Smooth muscle cell (in vitro differentiated cells): ENCODE data around the gene NTNG1. TPM values are rescaled to one million over a fixed set of nuclear protein-coding genes. Genes with fewer than 3 reads are reported as not detected.

Experiments used
- DNase-seq: peaks from one replicate; lab custom pipeline; 2025; ENCODE audit not compliant: unreplicated experiment; lab: John Stamatoyannopoulos, UW
- H2AFZ ChIP-seq: fragments of 200-600 bp; sonication (generic); 2 replicates; pipeline ENCODE4 v1.6.0; 2016; ENCODE audit warnings: antibody characterized with exemption, low read depth, mild to moderate bottlenecking
- H3F3A ChIP-seq: fragments of 200-600 bp; sonication (generic); 2 replicates; pipeline ENCODE4 v1.6.0; 2017; ENCODE audit warnings: antibody characterized with exemption, low read depth
- H3K27ac ChIP-seq: fragments of 200-600 bp; sonication (generic); 2 replicates; pipeline ENCODE4 v1.5.1; 2016; ENCODE audit warnings: low read depth, mild to moderate bottlenecking
- H3K27me3 ChIP-seq: fragments of 200-600 bp; sonication (generic); 2 replicates; pipeline ENCODE4 v1.6.1; 2016; ENCODE audit warnings: low read depth, mild to moderate bottlenecking
- H3K36me3 ChIP-seq: fragments of 200-600 bp; sonication (generic); 2 replicates; pipeline ENCODE4 v1.5.1; 2016; ENCODE audit warnings: low read depth
- H3K4me1 ChIP-seq: fragments of 200-600 bp; sonication (generic); 2 replicates; pipeline ENCODE4 v1.5.1; 2016; ENCODE audit warnings: low read depth
- H3K4me2 ChIP-seq: fragments of 200-600 bp; sonication (generic); 2 replicates; pipeline ENCODE4 v1.6.0; 2016; ENCODE audit warnings: mild to moderate bottlenecking
- H3K4me3 ChIP-seq: fragments of 200-600 bp; sonication (generic); 2 replicates; pipeline ENCODE4 v1.5.1; 2016; ENCODE audit warnings: mild to moderate bottlenecking
- H3K79me2 ChIP-seq: fragments of 200-600 bp; sonication (generic); 2 replicates; pipeline ENCODE4 v1.6.0; 2016; ENCODE audit warnings: low read depth, mild to moderate bottlenecking
- H3K9ac ChIP-seq: fragments of 200-600 bp; sonication (generic); 2 replicates; pipeline ENCODE4 v1.6.0; 2016; ENCODE audit warnings: low read depth
- H3K9me3 ChIP-seq: fragments of 200-600 bp; sonication (generic); replicated peaks from 2 replicates; pipeline ENCODE4 v1.5.1; 2016; ENCODE audit warnings: low read depth
- H4K20me1 ChIP-seq: fragments of 200-600 bp; sonication (generic); 2 replicates; pipeline ENCODE4 v1.6.0; 2016; ENCODE audit warnings: low read depth
- WGBS: methylation state at CpG from one replicate; pipeline ENCODE4 v1.1.7; 2016; ENCODE audit warnings: low lambda C conversion rate; 5-methylcytosine and 5-hydroxymethylcytosine counted together
- polyA plus RNA-seq: library from polyadenylated mRNA; unstranded; fragments of >200 nt; fragmentation: Nextera tagmentation; extraction: Ambion mirVana; gene quantifications from 2 replicates; pipeline ENCODE4 v1.2.1, GENCODE V29; 2016
- total RNA-seq: library from RNA; depleted of rRNA; stranded (reverse); fragments of >200 nt; gene quantifications from 2 replicates; pipeline ENCODE4 v1.2.3, GENCODE V29; 2014
- TF ChIP-seq, protein P1 (sequence below): fragments of 200-600 bp; sonication (generic); IDR thresholded peaks from 2 replicates; pipeline ENCODE4 v1.5.1; 2017; ENCODE audit warnings: borderline replicate concordance, mild to moderate bottlenecking, antibody characterized with exemption; ENCODE audit not compliant: insufficient read depth, poor library complexity, severe bottlenecking

NTNG1 gene
- total and polyA plus RNA-seq, 2 experiments from 2014 or later = 0.39 to 1.1 TPM

DNA sequence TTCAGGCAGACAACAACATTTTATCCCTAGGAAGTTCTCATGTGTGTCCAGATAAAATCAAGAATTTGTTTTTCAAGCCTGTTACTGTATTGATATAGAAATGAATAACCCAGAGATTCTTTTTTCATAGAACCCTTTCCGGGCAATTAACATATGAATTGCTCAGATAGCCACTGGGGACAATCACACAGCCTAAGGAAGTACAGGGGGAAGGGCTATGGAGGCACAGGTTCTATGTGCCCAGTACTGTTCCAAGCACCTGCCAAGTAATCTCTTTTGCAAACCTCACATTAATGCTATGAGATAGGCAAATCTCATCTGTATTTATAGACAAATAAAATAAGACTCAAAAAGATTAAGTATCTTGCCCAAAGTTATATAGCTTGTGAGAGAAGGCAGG, 84.9 kb downstream of the NTNG1 start:
- DNase-seq = no peak
- H3F3A ChIP-seq = no peaks in the 10 kb centered on the region
- H3K9me3 ChIP-seq = no peaks in the 10 kb centered on the region
- no peaks in the 10 kb centered on the region for H4K20me1 ChIP-seq
- no peaks in the 10 kb centered on the region for H3K27me3 ChIP-seq
- H3K79me2 ChIP-seq = no peaks in the 10 kb centered on the region
- no peak overlapping the region for H2AFZ ChIP-seq
- no peaks in the 10 kb centered on the region for H3K36me3 ChIP-seq
- TF ChIP-seq, protein P1, sequence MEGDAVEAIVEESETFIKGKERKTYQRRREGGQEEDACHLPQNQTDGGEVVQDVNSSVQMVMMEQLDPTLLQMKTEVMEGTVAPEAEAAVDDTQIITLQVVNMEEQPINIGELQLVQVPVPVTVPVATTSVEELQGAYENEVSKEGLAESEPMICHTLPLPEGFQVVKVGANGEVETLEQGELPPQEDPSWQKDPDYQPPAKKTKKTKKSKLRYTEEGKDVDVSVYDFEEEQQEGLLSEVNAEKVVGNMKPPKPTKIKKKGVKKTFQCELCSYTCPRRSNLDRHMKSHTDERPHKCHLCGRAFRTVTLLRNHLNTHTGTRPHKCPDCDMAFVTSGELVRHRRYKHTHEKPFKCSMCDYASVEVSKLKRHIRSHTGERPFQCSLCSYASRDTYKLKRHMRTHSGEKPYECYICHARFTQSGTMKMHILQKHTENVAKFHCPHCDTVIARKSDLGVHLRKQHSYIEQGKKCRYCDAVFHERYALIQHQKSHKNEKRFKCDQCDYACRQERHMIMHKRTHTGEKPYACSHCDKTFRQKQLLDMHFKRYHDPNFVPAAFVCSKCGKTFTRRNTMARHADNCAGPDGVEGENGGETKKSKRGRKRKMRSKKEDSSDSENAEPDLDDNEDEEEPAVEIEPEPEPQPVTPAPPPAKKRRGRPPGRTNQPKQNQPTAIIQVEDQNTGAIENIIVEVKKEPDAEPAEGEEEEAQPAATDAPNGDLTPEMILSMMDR = no peak
- no peaks in the 10 kb centered on the region for H3K4me1 ChIP-seq
- H3K4me2 ChIP-seq = no peak overlapping the region
- no peak overlapping the region for H3K4me3 ChIP-seq
- H3K9ac ChIP-seq = no peak overlapping the region
- H3K27ac ChIP-seq = no peak overlapping the region
- 84% methylated on average over 1 of the region's 1 CpG for WGBS

GRCh38 chr1:107228704-107229371, 88.0 kb downstream of the NTNG1 start:
- WGBS = 85% methylated on average over 4 of the region's 4 CpGs
- Histone ChIP-seq H3K36me3 (no peaks in the 10 kb centered on the region), H3K4me2 (no peak overlapping the region), H3K4me3 (no peak overlapping the region), H3K9me3 (no peaks in the 10 kb centered on the region), H3K4me1 (no peaks in the 10 kb centered on the region), H4K20me1 (no peaks in the 10 kb centered on the region), H3K9ac (no peak overlapping the region), H3F3A (no peaks in the 10 kb centered on the region), H3K79me2 (no peaks in the 10 kb centered on the region), H2AFZ (no peak overlapping the region), H3K27me3 (no peaks in the 10 kb centered on the region), H3K27ac (no peak overlapping the region)
- DNase-seq = no peak
- TF ChIP-seq, protein P1 = no peak

- H4K20me1 ChIP-seq = no peaks in the 10 kb centered on the region
- no peak overlapping the region for H3K4me3 ChIP-seq
- no peak overlapping the region for H3K27ac ChIP-seq
- no peaks in the 10 kb centered on the region for H3K79me2 ChIP-seq
- no peaks in the 10 kb centered on the region for H3K36me3 ChIP-seq
- 87% methylated on average over 2 of the region's 2 CpGs for WGBS
- no peaks in the 10 kb centered on the region for H3K4me1 ChIP-seq
- H3F3A ChIP-seq = no peaks in the 10 kb centered on the region
- H3K4me2 ChIP-seq = no peak overlapping the region
- DNase-seq = no peak
- no peak overlapping the region for H2AFZ ChIP-seq
- H3K9ac ChIP-seq = no peak overlapping the region
- no peaks in the 10 kb centered on the region for H3K9me3 ChIP-seq
- no peaks in the 10 kb centered on the region for H3K27me3 ChIP-seq
- TF ChIP-seq, protein P1 = no peak
Measured at GRCh38 chr1:107229711-107230110, 88.9 kb downstream of the NTNG1 start.

DNA sequence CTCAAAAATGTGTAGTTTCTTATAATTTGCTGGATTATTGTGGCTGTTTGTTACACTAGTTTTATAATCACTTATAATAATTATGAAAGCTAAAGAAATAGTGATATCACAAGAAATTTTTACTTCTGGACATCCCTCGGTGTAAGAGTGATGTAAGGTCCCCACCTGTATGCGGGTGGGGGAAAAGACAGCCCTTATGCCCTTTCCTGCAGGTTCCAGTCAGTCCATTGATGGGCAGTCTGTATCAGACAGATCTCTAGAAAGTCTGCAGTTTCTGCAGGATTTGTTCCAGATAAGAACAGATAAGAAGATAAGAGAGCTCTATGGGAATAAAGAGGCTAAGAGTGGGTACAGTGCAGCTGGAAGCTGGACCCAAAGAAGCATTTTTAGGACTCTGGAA, 89.3 kb downstream of the NTNG1 start:
- H4K20me1 ChIP-seq = no peaks in the 10 kb centered on the region
- H3K36me3 ChIP-seq = no peaks in the 10 kb centered on the region
- H3K79me2 ChIP-seq = no peaks in the 10 kb centered on the region
- DNase-seq = no peak
- H3K27me3 ChIP-seq = no peaks in the 10 kb centered on the region
- no peaks in the 10 kb centered on the region for H3K9me3 ChIP-seq
- H3K27ac ChIP-seq = no peak overlapping the region
- H3K9ac ChIP-seq = no peak overlapping the region
- no peaks in the 10 kb centered on the region for H3F3A ChIP-seq
- H3K4me2 ChIP-seq = no peak overlapping the region
- TF ChIP-seq, protein P1 = no peak
- no peak overlapping the region for H2AFZ ChIP-seq
- H3K4me3 ChIP-seq = no peak overlapping the region
- H3K4me1 ChIP-seq = no peaks in the 10 kb centered on the region
- WGBS = 89% methylated on average over 2 of the region's 2 CpGs
